ENCODE results near the gene VAT1L. TPM values are rescaled to one million over a fixed set of nuclear protein-coding genes. Genes with fewer than 3 reads are reported as not detected.

The VAT1L gene
- total RNA-seq, 1 donor: under 0.01 TPM

DNA sequence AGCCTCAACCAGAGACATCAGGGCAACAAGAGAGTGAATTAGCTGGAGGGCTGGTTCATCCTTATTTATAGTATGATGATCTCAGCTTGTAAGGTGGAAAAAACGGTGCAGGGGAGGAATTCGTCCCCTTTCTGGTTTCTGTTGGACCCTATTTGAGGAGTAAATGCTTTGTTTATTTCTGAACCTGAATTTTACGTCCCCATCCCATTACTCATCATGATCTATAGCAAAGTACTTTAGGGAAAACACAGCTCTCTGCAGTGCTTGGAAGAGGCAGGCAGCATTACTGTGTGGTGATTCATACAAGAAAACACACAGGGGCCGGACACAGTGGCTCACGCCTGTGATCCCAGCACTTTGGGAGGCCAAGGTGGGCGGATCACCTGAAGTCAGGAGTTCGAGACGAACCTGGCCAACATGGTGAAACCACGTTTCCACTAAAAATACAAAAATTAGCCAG lies 8.0 kb upstream of the VAT1L start:
- Histone ChIP-seq H3K27ac (ENCODE audit: low read depth, low read length) (no peak overlapping the region), H3K27me3 (ENCODE audit: insufficient read depth, low read length) (no peaks in the 10 kb centered on the region), H3K9me3 (ENCODE audit: low read depth, low read length) (no peaks in the 10 kb centered on the region), H3K4me1 (ENCODE audit: insufficient read depth, low read length) (no peaks in the 10 kb centered on the region), H3K36me3 (ENCODE audit: insufficient read depth, low read length) (no peaks in the 10 kb centered on the region), H3K4me2 (ENCODE audit: insufficient read depth, low read length) (no peak overlapping the region), H4K20me1 (ENCODE audit: insufficient read depth, low read length) (no peaks in the 10 kb centered on the region), H3K79me2 (ENCODE audit: insufficient read depth, low read length) (no peaks in the 10 kb centered on the region), H3K4me3 (ENCODE audit: insufficient read depth, low read length) (no peak overlapping the region), H2AFZ (ENCODE audit: low read length) (no peak overlapping the region)
- TF ChIP-seq, protein P1, sequence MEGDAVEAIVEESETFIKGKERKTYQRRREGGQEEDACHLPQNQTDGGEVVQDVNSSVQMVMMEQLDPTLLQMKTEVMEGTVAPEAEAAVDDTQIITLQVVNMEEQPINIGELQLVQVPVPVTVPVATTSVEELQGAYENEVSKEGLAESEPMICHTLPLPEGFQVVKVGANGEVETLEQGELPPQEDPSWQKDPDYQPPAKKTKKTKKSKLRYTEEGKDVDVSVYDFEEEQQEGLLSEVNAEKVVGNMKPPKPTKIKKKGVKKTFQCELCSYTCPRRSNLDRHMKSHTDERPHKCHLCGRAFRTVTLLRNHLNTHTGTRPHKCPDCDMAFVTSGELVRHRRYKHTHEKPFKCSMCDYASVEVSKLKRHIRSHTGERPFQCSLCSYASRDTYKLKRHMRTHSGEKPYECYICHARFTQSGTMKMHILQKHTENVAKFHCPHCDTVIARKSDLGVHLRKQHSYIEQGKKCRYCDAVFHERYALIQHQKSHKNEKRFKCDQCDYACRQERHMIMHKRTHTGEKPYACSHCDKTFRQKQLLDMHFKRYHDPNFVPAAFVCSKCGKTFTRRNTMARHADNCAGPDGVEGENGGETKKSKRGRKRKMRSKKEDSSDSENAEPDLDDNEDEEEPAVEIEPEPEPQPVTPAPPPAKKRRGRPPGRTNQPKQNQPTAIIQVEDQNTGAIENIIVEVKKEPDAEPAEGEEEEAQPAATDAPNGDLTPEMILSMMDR (IDR thresholded peaks at IDR 0.05; ENCODE audit: extremely low read depth, low read depth, low read length): no peak
- DNase-seq (ENCODE audit: insufficient read length, low spot score, missing footprints): peak; percentile 83

DNA sequence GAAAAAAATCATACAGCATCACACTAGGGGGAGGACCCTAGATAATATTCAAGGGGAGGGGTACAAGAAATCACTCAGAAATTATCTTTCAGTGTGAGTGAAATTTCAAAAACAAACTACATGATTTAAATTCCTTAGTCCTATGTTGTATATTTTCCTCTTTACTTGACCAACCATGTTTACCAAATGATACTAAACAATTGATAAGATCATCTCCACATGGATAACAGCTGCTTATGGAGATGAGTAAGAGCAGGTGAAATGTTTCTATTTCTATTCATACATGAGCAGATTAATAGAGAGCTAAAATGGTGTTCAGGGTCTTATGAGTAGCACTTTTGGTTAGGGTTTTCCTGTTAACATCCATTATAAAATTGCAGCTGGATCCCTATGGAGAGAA lies 7.3 kb upstream of the VAT1L start:
- Histone ChIP-seq H3K27ac (ENCODE audit: low read depth, low read length) (no peak overlapping the region), H2AFZ (ENCODE audit: low read length) (no peak overlapping the region), H3K36me3 (ENCODE audit: insufficient read depth, low read length) (no peaks in the 10 kb centered on the region), H3K4me1 (ENCODE audit: insufficient read depth, low read length) (no peaks in the 10 kb centered on the region), H3K4me2 (ENCODE audit: insufficient read depth, low read length) (no peak overlapping the region), H3K27me3 (ENCODE audit: insufficient read depth, low read length) (no peaks in the 10 kb centered on the region), H3K79me2 (ENCODE audit: insufficient read depth, low read length) (no peaks in the 10 kb centered on the region), H3K9me3 (ENCODE audit: low read depth, low read length) (no peaks in the 10 kb centered on the region), H3K4me3 (ENCODE audit: insufficient read depth, low read length) (no peak overlapping the region), H4K20me1 (ENCODE audit: insufficient read depth, low read length) (no peaks in the 10 kb centered on the region)
- TF ChIP-seq, protein P1 (IDR thresholded peaks at IDR 0.05; ENCODE audit: extremely low read depth, low read depth, low read length): no peak
- no peak for DNase-seq (ENCODE audit: insufficient read length, low spot score, missing footprints)

DNA sequence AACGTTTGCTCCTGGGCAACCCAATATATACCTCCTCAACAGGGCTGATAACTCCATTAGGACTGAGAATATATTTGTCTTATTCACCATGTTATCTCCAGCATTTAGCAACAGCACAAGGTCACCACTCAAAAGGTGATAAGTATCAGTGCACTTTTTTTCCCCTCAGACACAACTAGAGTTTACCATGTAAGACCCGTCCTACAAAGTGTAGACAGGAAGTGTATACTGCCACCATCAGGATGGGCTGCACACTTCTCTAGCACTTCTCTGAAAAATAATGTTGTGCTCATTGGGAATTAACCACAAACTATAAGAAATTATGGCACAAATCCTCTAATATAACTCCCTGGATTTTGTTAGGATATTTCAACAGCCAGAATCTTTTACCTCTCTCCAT lies 5.7 kb upstream of the VAT1L start:
- H2AFZ ChIP-seq (ENCODE audit: low read length): no peak overlapping the region
- TF ChIP-seq, protein P1 (IDR thresholded peaks at IDR 0.05; ENCODE audit: extremely low read depth, low read depth, low read length): peak; percentile 31
- no peaks in the 10 kb centered on the region for H3K36me3 ChIP-seq (ENCODE audit: insufficient read depth, low read length)
- H3K9me3 ChIP-seq (ENCODE audit: low read depth, low read length): no peaks in the 10 kb centered on the region
- no peak overlapping the region for H3K27ac ChIP-seq (ENCODE audit: low read depth, low read length)
- H3K4me2 ChIP-seq (ENCODE audit: insufficient read depth, low read length): no peak overlapping the region
- DNase-seq (ENCODE audit: insufficient read length, low spot score, missing footprints): no peak
- H3K4me1 ChIP-seq (ENCODE audit: insufficient read depth, low read length): no peaks in the 10 kb centered on the region
- H3K27me3 ChIP-seq (ENCODE audit: insufficient read depth, low read length): peaks cover 10% of the 10 kb centered on the region
- H4K20me1 ChIP-seq (ENCODE audit: insufficient read depth, low read length): no peaks in the 10 kb centered on the region
- H3K4me3 ChIP-seq (ENCODE audit: insufficient read depth, low read length): no peak overlapping the region
- no peaks in the 10 kb centered on the region for H3K79me2 ChIP-seq (ENCODE audit: insufficient read depth, low read length)

DNA sequence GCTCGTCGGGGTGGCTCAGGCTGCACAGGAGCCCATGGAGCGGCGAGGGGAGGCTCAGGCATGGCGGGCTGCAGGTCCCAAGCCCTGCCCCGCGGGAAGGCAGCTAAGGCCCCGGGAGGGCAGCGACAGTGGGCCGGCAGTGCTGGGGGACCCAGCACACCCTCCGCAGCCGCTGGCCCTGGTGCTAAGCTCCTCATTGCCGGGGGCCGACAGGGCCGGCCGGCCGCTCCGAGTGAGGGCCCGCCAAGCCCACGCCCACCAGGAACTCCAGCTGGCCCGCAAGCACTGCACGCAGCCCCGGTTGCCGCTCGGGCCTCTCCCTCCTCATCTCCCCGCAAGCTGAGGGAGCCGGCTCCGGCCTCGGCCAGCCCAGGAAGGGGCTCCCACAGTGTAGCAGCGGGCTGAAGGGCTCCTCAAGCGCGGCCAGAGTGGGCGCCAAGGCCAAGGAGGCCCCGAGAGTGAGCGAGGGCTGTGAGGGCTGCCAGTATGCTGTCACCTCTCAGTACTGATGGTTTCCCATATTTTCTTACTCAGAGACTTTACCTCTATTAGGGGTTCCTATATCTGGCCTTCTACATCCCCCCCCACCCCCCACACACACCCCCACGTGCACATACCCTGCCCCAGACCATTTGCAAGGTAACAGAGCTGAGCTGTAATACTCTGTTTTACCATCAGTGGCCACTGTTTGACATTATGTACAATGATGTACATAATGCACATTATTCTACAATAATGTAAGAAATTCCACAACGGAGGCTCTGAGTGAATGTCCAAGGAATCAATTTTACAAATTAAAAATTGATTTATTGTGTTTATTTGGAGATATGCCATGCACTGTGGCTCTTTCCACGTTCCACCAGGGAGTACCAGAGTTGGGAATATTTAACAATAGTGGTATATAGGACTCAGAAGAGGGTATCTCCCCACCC lies 3.7 kb upstream of the VAT1L start:
- Histone ChIP-seq H3K27me3 (ENCODE audit: insufficient read depth, low read length) (peaks cover 30% of the 10 kb centered on the region), H3K79me2 (ENCODE audit: insufficient read depth, low read length) (no peaks in the 10 kb centered on the region), H3K4me1 (ENCODE audit: insufficient read depth, low read length) (no peaks in the 10 kb centered on the region), H3K27ac (ENCODE audit: low read depth, low read length) (no peak overlapping the region), H2AFZ (ENCODE audit: low read length) (no peak overlapping the region), H4K20me1 (ENCODE audit: insufficient read depth, low read length) (no peaks in the 10 kb centered on the region), H3K4me2 (ENCODE audit: insufficient read depth, low read length) (no peak overlapping the region), H3K36me3 (ENCODE audit: insufficient read depth, low read length) (no peaks in the 10 kb centered on the region), H3K4me3 (ENCODE audit: insufficient read depth, low read length) (no peak overlapping the region), H3K9me3 (ENCODE audit: low read depth, low read length) (no peaks in the 10 kb centered on the region)
- TF ChIP-seq, protein P1 (IDR thresholded peaks at IDR 0.05; ENCODE audit: extremely low read depth, low read depth, low read length): peak; percentile 24
- peak; percentile 70 for DNase-seq (ENCODE audit: insufficient read length, low spot score, missing footprints)
